EH (cell line): Measurements from ENCODE around the gene SPATA6.
A peak's percentile ranks its signal among the peaks of the same experiment; 100 is the strongest.
"Not testable (repeated sequence)": the region's sequence is repeated elsewhere in the genome, so short reads cannot be mapped to it uniquely, and the experiment has no call there.

Source experiments
- DNase-seq: peaks from one replicate; pipeline ENCODE4 v3.0.0-alpha.2; 2015; ENCODE audit warnings: low read depth

Gene SPATA6

DNA sequence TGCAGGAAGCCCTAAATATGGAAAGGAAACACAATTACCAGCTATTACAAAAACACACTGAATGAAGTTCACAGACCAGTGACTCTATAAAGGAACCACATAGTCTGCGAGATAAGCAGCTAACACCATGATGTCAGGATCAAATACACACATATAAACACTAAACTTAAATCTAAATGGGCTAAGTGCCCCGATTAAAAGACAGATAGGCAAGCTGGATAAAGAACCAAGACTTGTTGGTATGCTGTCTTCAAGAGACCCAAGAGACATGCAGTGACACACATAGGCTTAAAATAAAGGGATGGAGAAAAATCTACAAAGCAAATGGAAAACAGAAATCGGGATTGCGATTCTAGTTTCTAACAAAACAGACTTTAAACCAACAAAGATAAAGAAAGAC is 127.6 kb downstream of the SPATA6 start:
- no peak for DNase-seq

DNA sequence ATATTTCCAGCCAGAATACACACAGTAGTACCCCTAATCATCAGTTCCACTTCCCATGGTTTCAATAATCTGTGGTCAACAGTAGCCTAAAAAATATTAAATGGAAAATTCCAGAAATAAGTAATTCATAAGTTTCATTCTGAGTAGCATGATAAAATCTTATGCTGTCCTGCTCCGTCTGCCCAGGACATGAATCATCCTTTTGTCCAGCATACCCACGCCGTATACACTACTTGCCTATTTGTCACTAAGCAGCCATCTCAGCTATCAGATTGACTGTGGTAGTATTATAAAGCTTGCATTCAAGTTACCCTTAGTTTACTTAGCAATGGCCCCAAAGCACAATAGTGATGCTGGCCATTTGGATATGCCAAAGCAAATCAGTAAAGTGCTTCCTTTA is 130.8 kb downstream of the SPATA6 start:
- DNase-seq = peak; percentile 13

DNA sequence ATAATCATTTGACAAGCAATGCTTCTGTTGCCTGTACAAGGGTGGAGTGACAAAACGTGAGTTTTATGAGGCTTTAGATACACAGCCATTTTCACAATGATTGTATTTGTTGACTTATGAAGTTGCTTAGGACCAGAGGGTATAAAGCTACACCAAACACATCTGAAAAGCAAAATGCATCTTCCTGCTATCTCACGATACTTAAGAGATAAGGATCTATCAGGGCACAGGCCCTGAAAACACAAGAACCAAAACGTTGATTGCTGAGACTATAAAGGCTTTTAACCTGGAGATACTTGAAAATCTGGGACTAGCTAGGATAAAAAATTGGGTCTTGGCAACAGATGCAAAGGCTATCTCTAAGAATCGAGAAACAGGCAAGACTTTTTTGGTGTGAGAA is 133.7 kb downstream of the SPATA6 start:
- DNase-seq = no peak

DNA sequence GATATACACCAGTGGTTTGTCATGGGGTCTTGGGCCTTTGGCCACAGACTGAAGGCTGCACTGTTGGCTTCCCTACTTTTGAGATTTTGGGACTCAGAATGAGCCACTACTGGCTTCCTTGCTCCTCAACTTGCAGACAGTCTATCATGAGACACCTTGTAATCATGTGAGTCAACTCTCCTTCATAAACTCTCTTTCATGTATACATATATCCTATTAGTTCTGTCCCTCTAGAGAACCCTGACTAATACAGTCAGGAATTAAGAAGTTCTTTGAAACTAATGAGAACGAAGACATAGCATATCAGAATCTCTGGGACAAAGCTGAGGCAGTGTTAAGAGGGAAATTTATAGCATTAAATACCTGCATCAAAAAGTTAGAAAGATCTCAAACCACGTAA is 138.7 kb downstream of the SPATA6 start:
- DNase-seq = no peak

DNA sequence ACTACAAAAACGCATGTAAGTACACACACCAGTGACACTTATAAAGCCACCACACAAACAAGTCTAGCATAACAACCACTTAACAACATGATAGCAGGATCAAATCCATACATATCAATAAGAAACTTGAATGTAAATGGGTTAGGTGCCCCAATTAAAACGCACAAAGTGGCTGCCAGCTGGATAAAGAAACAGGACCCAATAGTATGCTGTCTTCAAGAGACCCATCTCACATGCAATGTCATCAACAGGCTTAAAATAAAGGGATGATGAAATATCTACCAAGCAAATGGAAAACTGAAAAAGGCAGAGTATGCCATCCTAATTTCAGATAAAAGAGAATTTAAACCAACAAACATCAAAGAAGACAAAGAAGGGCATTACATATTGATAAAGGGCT is 139.9 kb downstream of the SPATA6 start:
- no peak for DNase-seq

DNA sequence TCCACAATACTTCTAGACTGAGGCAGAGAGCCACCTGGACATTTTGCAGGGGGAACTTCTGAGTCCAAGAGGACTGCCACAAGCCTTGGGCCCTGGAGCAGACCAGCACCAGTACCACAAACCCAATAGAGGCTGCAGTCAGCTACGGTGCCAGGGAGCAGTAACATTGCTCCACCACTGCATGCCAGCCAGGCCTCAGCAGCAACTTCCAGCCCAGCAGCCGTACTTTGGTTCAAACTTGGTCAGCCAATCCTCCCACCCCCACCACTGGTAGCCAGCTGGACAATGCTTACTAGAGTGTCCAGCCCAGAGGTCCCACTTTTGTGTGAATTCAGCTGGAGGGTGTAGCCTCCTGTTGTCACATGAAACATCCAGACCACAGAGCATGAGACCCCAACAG is 142.1 kb downstream of the SPATA6 start:
- DNase-seq = no peak

DNA sequence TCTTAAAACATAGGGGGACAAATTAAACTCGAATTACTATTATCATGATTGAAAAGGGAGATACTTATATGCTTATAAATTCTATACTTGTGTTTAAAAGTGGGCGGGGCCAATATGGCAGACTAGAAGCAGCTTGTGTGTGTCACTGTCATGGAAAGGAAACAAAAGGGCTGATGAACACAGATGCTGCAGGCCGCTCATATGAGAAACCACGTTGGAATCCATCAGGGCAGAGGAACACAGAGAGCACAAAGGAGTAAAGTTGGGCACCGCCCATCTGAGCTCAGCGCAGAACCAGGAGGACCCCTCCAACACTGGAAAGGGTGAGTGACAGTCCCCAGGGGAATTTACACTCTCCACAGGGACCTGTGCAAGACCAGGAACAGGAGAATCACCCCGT is 142.5 kb downstream of the SPATA6 start:
- no peak for DNase-seq

DNA sequence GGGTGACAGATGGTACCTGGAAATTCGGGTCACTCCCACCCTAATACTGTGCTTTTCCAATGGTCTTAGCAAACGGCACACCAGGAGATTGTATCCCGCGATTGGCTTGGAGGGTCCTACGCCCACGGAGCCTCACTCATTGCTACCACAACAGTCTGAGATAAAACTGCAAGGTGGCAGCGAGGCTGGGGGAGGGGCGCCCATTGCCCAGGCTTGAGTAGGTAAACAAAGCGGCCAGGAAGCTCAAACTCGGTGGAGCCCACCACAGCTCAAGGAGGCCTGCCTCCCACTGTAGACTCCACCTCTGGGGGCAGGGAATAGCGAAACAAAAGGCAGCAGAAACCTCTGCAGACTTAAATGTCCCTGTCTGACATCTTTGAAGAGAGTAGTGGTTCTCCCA is 160.2 kb downstream of the SPATA6 start:
- not testable (repeated sequence) for DNase-seq

DNA sequence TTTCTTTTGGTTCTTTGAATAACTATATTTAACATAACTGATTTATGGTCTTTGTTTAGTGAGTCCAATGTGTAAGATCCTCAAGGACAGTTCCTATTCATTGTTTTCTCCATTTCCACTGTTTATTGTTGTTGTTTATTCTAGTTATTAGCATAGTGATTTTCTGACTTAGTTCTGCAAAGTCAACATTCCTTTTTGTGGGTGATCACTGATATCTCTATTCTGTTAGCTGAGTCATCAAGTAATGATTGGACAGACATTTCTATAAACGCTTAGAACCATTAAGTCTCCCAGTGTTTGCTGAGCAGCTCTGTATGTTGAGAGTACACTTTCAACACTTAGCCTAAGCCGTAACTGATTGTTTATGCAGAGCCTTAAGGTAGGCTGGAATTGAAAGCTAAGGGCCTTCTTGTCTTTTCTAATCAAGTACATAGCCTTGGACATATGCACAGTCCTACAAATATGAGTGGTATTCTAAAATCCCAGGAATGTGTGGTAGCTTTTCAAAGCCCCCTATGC is 162.4 kb downstream of the SPATA6 start:
- DNase-seq = no peak

DNA sequence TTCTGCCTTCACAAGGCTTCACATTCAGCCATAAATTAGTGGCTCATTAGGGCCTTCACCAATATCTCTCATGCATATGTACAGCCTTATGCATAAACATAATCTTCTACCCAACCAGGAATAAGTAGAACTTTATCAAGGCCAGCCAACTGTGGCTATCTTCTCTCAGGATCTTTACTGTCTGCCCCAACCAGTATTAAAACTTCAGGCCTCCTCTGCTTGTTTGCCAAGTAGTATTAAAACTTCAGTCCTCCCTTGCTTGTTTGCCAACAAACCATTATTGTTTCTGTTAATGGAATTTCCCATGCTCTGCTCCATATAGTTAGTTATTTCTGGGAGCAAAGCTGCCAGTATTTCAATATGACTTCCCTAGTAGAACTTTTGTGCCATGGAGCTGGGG is 169.4 kb downstream of the SPATA6 start:
- no peak for DNase-seq

DNA sequence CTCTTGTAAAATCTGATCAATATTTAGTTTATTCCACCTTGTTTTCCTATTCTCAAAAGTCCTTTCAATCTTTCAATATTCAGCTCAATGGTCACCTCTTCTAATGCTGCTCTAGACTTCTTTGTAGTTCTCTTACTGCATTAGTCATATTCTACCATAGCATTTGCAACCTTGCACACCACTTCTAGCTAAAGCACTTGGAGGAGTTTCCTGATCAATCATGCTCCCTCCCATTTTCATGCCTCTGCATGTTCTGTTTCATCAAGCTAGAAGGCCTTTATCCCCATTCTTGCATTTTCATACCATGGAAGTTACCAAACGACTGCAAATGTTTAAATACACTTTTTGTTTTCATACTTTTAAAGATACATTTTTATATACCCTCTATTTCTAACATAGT is 177.3 kb downstream of the SPATA6 start:
- no peak for DNase-seq

DNA sequence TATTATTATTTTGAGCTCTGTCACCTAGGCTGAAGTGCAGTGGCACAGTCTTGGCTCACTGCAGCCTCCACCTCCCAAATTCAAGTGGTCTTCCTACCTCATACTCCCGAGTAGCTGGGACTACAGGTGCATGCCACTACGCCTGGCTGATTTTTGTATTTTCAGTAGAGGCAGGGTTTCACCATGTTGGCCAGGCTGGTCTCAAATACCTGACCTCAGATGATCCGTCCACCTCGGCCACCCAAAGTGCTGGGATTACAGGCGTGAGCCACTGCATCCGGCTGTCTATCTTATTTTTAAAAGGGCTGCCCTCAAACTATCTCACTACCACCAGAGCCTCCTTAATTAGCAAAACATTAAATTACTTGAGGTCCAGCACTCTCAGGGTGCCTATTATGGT is 177.9 kb downstream of the SPATA6 start:
- DNase-seq = not testable (repeated sequence)

DNA sequence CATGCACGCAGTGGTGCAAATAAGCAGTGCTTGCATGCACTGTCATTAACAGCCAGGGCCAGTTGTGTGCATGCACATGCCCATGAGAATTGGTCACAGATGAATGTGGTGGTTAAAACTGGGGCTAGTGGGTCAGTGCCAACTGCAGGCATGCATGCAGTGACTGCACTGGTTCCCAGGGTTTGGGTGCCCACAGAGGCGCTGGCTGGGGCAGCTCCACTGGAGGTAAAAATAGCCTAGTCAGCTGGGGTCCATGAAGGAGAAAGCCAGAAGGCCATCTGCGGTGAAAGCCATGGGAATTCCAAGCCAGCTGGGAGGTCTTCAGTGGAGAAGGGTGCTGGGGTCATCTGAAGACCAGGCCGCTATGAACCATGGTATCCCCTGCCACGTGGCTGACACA is 179.3 kb downstream of the SPATA6 start:
- DNase-seq = no peak

DNA sequence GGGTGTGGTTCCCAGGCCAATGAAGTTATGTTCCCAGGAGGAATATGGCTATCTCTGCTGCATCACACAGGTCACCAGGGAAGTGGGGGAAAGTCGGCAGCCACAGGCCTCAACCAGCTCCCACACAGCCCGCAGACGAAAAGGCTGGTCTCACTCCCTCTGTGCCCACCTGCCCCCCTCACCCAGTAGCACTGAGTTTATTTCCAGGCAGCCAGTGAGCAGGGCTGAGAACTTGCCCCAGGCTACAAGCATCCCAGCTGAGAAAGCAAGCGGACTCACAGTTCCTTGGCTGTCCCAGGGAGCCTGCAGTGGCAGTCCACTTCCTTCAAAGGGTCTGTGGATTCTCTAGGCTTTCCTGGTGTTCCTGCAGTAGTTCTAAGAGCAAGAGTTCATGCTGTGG is 180.6 kb downstream of the SPATA6 start:
- no peak for DNase-seq

DNA sequence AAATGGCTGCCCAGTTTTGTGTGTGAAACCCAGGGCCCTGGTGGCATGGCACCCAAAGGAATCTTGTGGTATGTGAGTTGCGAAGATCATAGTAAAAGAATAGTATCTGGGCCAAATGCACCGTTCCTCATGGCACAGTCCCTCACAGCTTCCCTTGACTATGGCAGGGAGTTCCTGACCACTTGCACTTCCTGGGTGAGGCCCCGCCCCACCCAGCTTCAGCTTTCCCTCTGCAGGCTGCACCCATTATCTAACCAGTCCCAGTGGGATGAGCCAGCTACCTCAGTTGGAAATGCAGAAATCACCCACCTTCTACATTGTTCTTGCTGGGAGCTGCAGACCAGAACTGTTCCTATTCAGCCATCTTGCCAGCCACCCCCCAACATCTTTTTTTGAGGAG is 186.5 kb downstream of the SPATA6 start:
- DNase-seq = no peak

DNA sequence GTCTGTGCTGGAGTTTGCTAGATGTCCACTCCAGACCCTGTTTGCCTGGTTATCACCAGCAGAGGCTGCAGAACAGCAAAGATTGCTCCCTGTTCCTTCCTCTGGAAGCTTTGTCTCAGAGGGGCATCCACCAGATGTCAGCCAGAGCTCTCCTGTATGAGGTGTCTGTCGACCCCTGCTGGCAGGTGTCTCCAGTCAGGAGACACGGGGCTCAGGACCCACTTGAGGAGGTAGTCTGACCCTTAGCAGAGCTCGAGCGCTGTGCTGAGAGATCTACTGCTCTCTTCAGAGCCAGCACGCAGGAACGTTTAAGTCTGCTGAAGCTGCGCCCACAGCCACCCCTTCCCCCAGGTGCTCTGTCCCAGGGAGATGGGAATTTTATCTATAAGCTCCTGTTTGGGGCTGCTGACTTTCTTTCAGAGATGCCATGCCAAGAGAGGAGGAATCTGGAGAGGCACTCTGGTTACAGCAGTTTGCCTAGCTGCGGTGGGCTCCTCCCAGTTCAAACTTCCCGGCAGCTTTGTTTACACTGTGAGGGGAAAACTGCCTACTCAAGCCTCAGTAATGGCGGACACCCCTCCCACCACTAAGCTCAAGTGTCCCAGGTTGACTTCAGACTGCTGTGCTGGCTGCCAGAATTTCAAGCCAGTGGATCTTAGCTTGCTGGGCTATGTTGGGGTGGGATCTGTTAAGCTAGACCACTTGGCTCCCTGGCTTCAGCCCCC is 187.1 kb downstream of the SPATA6 start:
- not testable (repeated sequence) for DNase-seq

DNA sequence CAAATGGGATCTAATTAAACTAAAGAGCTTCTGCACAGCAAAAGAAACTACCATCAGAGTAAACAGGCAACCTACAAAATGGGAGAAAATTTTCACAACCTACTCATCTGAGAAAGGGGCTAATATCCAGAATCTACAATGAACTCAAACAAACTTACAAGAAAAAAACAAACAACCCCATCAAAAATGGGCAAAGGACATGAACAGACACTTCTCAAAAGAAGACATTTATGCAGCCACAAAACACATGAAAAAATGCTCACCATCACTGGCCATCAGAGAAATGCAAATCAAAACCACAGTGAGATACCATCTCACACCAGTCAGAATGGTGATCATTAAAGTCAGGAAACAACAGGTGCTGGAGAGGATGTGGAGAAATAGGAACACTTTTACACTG is 189.7 kb downstream of the SPATA6 start:
- DNase-seq = not testable (repeated sequence)

DNA sequence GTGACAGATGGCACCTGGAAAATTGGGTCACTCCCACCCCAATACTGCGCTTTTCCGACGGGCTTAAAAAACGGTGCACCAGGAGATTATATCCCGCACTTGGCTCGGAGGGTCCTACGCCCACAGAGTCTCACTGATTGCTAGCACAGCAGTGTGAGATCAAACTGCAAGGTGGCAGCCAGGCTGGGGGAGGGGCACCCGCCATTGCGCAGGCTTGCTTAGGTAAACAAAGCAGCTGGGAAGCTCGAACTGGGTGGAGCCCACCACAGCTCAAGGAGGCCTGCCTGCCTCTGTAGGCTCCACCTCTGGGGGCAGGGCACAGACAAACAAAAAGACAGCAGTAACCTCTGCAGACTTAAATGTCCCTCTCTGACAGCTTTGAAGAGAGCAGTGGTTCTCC is 194.6 kb downstream of the SPATA6 start:
- DNase-seq = not testable (repeated sequence)

DNA sequence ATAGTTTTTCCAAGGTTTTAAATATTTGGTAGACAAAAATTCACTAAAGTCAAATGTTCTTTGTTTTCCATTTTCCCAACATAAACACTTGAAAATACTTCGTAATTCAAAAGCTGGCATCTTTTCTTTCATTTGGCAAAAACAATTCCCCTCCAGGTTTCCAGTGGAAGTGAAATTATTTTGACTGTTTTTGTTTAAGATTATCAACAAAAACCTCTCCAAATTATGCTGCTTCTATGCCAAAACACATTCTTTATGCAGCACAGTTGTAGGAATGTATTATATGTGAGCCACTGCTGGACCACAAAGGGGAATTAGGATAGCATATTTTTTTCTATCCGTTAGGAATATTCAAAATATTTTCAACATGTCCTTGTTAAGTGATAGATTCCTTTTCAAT is 205.4 kb downstream of the SPATA6 start:
- no peak for DNase-seq

DNA sequence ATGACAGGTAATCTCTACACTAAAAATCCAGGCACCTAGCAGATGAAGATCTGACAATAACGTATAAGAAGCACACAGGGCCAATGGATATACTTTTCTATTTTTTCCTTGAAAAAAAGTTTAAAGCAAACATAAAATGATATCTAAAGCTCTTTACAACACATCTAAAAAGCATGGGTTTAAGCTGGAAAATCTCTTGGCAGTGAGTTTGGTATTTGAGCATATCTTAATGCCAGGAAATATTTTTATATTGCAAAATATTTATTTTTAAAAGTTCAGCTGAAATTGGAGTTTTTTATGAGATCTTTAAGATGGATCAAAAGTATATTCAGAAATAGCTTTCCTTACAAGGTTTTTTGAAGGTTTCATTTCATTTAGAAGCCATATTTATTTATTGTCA is 209.0 kb downstream of the SPATA6 start:
- no peak for DNase-seq

DNA sequence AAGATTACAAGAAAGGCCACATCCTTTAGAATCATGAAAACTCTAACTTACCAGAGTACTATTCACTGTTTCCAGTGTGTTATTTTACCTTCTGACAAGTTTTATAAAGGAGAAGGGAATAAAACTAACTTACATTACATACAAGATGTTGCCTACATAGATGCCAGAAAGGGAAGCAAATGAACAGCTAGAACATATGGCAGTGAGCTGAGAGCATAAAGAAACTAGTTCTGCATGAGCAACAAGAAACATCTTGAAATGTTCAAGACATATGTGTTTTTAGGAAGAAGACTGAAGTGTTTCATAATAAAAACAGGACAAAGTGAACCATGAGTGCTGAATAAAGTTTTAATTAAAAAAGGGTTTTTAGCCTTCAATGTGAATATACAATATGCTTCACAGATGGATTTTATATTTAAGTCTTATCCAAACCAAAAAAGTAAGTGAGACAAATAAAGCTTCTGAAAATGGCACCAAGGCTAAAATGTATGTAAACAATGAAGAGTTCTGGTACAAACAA is 210.1 kb downstream of the SPATA6 start:
- no peak for DNase-seq

DNA sequence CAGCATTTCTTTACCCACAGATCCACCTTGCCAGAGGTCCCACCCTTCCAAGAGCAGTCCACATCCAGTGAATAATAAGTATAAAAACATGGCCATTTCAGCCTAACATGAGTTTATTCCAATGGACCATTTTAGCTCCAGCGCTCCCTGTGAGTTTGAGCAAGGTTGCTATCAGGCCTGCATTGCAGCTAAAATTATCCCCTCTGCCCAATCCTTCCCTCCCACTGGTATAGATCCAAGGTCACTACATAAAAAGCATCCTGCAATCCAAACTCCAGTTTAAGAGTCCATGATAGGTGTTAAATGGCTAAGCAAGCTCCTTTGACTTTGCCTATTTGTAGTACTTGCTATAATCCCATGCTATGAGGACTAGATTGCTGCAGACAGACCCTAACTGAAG is 213.9 kb downstream of the SPATA6 start:
- DNase-seq = no peak

DNA sequence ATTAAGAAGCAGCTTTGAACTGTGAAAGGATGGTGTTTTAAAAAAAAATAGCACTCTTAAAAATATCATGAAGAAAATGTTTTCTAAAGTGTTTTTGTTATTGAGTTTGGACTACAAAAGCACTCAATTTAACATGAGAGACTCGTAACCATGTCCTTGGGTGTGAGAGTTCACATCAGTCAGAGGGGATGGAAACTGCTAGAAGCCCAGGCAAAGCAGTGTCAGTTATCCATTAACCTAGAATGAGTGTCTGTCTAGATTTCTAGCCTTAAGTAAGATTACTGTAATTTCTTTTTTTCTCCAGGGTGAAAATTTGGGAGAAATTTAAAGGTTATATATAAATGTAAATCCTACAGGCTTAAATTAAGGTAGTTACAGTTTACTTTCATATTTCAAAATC is 217.8 kb downstream of the SPATA6 start:
- DNase-seq = no peak

DNA sequence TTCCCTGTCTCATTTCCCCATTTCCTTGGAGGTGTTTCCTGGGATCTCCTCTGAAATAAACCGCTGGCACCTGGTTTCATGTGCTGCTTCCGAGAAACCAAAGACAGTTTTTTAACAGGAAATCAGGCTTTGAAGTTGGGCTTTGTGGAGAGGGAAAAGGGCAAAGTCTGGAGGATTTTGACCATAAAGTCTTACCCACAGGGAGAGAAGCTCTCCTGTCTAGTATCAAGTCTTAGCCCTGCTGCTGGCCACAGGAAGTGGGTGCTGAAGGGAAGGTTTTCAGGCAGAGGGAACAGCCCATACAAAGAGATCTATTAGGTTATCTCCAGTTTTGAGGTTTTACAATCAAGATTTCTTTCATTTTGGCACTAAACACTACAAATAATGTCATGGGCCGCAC is 220.2 kb downstream of the SPATA6 start:
- DNase-seq = no peak
